Measurements from ENCODE around the gene FGF8.

The FGF8 gene

GRCh38 chr10:101759309-101760247, 16.3 kb downstream of the FGF8 start:
- H3K4me3 ChIP-seq (ENCODE audit: low read depth, low read length): no peak overlapping the region
- no peak for TF ChIP-seq CTCF (IDR thresholded peaks at IDR 0.05; ENCODE audit: borderline replicate concordance, insufficient read depth, low read depth, low read length)

- TF ChIP-seq CTCF (IDR thresholded peaks at IDR 0.05; ENCODE audit: borderline replicate concordance, insufficient read depth, low read depth, low read length): no peak
- H3K4me3 ChIP-seq (ENCODE audit: low read depth, low read length): no peak overlapping the region
These were observed 17.1 kb downstream of the FGF8 start for GRCh38 chr10:101758858-101759257.

DNA sequence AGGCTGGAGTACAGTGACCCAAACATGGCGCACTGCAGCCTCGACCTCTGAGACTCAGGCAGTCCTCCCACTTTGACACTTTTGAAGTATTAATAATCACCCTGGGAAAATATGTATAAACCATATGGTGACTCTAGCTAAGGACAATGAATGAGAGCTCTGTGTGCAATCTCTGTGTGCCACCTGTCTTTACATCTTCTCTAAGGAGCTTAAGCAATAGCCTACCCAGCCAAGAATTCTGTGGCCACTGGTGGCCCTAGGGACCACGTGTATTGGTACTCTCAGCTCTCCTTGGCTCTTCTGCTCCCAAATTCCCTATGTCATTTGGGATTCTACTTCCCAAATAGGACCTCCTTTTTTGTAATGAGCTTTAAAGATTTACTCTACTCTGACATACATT, 23.7 kb downstream of the FGF8 start:
- no peak for TF ChIP-seq CTCF (IDR thresholded peaks at IDR 0.05; ENCODE audit: borderline replicate concordance, insufficient read depth, low read depth, low read length)
- no peak overlapping the region for H3K4me3 ChIP-seq (ENCODE audit: low read depth, low read length)

DNA sequence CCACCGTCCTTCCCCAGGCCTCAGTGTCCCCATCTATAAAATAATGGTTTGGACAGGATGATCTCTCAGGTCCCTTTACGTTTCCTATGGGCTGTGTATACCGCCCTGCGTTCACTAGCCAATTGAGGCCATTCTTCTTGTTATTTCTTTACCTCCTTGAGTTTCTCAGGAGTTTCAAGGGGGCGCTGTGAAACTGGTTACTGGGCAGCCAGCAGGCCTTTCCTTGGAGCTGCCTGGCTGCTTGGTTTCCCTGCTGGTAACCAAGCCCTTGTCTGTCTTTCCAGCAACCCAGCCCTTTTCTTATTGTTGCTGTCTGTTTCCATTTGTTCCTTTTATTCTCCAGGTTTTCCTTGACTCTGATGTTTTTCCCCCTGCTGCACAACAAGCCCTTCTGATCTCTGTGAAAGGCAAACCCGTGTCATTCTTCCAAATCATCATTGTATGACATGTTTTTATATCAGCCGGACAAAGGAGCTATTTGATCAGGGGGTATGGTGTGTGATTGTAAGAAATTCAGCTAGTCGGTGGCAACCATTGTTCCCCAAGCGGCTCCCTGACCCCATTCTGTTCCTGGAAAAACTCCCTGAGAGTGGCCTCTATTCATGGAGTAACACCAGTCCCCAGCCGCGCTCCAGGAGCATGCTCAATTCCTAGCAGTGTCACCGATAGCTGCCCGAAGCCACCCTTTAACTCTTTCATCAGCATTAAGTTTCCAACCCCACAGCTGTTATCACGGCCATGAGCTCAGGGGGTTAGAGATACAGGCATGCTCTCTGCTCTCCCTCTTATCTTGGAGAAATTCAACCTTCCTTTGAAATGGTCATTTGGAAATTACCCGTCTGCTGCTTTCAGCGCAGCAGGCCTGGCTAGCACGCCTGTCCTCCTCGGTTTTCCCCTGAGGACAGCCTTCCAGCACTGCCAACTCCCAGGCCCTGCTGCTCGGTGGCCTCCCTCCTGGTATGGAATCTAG, 26.6 kb downstream of the FGF8 start:
- TF ChIP-seq CTCF (IDR thresholded peaks at IDR 0.05; ENCODE audit: borderline replicate concordance, insufficient read depth, low read depth, low read length): no peak
- H3K4me3 ChIP-seq (ENCODE audit: low read depth, low read length): no peak overlapping the region

- no peak overlapping the region for H3K4me3 ChIP-seq (ENCODE audit: low read depth, low read length)
- no peak for TF ChIP-seq CTCF (IDR thresholded peaks at IDR 0.05; ENCODE audit: borderline replicate concordance, insufficient read depth, low read depth, low read length)
These were observed 27.4 kb downstream of the FGF8 start for GRCh38 chr10:101748496-101748895.

GRCh38 chr10:101745074-101745696, 30.7 kb downstream of the FGF8 start:
- no peak for TF ChIP-seq CTCF (IDR thresholded peaks at IDR 0.05; ENCODE audit: borderline replicate concordance, insufficient read depth, low read depth, low read length)
- H3K4me3 ChIP-seq (ENCODE audit: low read depth, low read length): no peak overlapping the region

Measured in GM12875 (cell line).